Measurements from ENCODE around the gene TRIM66. TPM values are rescaled to one million over a fixed set of nuclear protein-coding genes. Genes with fewer than 3 reads are reported as not detected.

Gene TRIM66, protein sequence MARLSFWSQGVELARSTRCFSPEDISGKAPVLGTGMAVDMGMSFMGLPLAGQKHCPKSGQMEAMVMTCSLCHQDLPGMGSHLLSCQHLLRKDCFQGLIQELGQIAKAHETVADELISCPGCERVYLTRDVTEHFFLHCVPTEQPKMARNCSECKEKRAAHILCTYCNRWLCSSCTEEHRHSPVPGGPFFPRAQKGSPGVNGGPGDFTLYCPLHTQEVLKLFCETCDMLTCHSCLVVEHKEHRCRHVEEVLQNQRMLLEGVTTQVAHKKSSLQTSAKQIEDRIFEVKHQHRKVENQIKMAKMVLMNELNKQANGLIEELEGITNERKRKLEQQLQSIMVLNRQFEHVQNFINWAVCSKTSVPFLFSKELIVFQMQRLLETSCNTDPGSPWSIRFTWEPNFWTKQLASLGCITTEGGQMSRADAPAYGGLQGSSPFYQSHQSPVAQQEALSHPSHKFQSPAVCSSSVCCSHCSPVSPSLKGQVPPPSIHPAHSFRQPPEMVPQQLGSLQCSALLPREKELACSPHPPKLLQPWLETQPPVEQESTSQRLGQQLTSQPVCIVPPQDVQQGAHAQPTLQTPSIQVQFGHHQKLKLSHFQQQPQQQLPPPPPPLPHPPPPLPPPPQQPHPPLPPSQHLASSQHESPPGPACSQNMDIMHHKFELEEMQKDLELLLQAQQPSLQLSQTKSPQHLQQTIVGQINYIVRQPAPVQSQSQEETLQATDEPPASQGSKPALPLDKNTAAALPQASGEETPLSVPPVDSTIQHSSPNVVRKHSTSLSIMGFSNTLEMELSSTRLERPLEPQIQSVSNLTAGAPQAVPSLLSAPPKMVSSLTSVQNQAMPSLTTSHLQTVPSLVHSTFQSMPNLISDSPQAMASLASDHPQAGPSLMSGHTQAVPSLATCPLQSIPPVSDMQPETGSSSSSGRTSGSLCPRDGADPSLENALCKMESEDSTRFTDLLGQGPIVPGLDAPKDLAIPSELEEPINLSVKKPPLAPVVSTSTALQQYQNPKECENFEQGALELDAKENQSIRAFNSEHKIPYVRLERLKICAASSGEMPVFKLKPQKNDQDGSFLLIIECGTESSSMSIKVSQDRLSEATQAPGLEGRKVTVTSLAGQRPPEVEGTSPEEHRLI (N-terminal part only)
- total RNA-seq (2014; rRNA removed; shearing (Covaris generic)) (1.9 and 3.3 TPM in 2 replicates), polyA plus RNA-seq (2016; fragmentation: Nextera tagmentation; extraction: Ambion mirVana) (1.0 and 1.1 TPM in 2 replicates)
- long read RNA-seq, partial matches to known transcripts: 2 of 6 reads
- long read RNA-seq, other reads (novel, unspliced or antisense): 3 of 6 reads

DNA sequence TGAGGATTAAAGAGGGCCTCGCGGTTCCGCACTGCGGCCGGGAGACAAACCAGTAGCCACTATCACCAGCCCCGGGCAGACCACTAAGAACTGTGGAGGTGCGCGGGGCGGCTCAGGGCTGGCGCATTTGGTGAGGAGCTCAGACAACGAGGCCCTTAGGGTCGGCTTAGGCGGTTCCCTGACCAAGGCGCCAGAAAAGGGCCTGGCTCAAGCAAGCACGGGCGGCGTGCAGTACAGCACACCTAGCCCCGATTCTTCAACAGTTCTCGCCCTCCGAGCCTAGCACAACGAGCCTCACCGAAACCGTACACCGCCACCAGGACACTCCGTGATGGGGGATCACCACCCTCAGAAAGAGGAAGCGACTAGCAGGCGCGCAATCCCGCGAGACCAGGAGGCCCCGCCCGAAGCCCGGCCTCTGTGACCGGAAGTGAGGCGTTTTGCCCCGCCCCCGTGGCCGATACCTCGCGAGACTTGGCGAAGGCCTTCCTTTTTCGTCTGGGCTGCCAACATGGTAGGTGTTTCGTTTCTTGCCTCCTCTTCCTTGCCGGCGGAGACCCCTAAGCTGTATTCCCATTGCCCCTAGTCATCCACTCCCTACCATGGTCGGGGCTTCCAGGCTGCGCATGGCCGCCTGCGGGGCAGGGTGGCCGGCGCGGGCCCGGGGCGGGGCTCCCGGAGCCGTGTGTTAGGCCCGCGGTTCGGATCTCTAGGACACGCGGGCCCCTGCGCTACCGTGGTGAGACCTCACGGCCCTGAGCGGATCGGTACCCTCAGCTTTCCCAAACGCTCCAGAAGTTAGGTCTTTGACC lies at the start of gene TRIM66, which contains the start of gene RPL27A:
Gene TRIM66, minus strand, starts transcription at position 363 of the 812 bp plus-strand sequence. CDS start 10,391 bp downstream, outside the sequence.
Gene RPL27A, plus strand, starts transcription at position 490 of the 812 bp plus-strand sequence. Its CDS starts 22 bp downstream, at position 512.
- Histone ChIP-seq H3K27ac (ENCODE audit: low read depth) (peak within 1 kb of the TSS; percentile 99), H2AFZ (0 out of 2 replicates have a peak within 1 kb of the TSS, but pooled peaks have one; percentile 6), H3F3A (replicated peaks; ENCODE audit: low read depth) (peaks cover 42% of the 10 kb centered on the region), H3K79me2 (replicated peaks; ENCODE audit: insufficient read depth) (peaks cover 33% of the 10 kb centered on the region), H3K9me2 (ENCODE audit: insufficient read depth) (peaks cover 8% of the 10 kb centered on the region; the same call in 1 of the 2 replicates), H3K27me3 (ENCODE audit: insufficient read depth) (no peaks in the 10 kb centered on the region), H3K4me2 (peak within 1 kb of the TSS; percentile 100), H3K36me3 (ENCODE audit: insufficient read depth) (peaks cover 29% of the 10 kb centered on the region), H3K4me3 (peak within 1 kb of the TSS; percentile 100), H3K4me1 (ENCODE audit: insufficient read depth) (peaks cover 20% of the 10 kb centered on the region), H4K20me1 (replicated peaks; ENCODE audit: insufficient read depth) (peaks cover 14% of the 10 kb centered on the region)
- Mint-ChIP-seq H3K36me3 (ENCODE audit: low read depth) (peaks cover 69% of the 10 kb centered on the region), H3K27me3 (ENCODE audit: insufficient read depth, low read depth, poor library complexity) (peaks cover 20% of the 10 kb centered on the region), H3K4me3 (peak within 1 kb of the TSS; percentile 91), H3K4me1 (peaks cover 42% of the 10 kb centered on the region), H3K9me3 (no peaks in the 10 kb centered on the region; the same call in 2 of the 3 replicates), H3K27ac (peak within 1 kb of the TSS; percentile 98)
- TF ChIP-seq, protein P1, sequence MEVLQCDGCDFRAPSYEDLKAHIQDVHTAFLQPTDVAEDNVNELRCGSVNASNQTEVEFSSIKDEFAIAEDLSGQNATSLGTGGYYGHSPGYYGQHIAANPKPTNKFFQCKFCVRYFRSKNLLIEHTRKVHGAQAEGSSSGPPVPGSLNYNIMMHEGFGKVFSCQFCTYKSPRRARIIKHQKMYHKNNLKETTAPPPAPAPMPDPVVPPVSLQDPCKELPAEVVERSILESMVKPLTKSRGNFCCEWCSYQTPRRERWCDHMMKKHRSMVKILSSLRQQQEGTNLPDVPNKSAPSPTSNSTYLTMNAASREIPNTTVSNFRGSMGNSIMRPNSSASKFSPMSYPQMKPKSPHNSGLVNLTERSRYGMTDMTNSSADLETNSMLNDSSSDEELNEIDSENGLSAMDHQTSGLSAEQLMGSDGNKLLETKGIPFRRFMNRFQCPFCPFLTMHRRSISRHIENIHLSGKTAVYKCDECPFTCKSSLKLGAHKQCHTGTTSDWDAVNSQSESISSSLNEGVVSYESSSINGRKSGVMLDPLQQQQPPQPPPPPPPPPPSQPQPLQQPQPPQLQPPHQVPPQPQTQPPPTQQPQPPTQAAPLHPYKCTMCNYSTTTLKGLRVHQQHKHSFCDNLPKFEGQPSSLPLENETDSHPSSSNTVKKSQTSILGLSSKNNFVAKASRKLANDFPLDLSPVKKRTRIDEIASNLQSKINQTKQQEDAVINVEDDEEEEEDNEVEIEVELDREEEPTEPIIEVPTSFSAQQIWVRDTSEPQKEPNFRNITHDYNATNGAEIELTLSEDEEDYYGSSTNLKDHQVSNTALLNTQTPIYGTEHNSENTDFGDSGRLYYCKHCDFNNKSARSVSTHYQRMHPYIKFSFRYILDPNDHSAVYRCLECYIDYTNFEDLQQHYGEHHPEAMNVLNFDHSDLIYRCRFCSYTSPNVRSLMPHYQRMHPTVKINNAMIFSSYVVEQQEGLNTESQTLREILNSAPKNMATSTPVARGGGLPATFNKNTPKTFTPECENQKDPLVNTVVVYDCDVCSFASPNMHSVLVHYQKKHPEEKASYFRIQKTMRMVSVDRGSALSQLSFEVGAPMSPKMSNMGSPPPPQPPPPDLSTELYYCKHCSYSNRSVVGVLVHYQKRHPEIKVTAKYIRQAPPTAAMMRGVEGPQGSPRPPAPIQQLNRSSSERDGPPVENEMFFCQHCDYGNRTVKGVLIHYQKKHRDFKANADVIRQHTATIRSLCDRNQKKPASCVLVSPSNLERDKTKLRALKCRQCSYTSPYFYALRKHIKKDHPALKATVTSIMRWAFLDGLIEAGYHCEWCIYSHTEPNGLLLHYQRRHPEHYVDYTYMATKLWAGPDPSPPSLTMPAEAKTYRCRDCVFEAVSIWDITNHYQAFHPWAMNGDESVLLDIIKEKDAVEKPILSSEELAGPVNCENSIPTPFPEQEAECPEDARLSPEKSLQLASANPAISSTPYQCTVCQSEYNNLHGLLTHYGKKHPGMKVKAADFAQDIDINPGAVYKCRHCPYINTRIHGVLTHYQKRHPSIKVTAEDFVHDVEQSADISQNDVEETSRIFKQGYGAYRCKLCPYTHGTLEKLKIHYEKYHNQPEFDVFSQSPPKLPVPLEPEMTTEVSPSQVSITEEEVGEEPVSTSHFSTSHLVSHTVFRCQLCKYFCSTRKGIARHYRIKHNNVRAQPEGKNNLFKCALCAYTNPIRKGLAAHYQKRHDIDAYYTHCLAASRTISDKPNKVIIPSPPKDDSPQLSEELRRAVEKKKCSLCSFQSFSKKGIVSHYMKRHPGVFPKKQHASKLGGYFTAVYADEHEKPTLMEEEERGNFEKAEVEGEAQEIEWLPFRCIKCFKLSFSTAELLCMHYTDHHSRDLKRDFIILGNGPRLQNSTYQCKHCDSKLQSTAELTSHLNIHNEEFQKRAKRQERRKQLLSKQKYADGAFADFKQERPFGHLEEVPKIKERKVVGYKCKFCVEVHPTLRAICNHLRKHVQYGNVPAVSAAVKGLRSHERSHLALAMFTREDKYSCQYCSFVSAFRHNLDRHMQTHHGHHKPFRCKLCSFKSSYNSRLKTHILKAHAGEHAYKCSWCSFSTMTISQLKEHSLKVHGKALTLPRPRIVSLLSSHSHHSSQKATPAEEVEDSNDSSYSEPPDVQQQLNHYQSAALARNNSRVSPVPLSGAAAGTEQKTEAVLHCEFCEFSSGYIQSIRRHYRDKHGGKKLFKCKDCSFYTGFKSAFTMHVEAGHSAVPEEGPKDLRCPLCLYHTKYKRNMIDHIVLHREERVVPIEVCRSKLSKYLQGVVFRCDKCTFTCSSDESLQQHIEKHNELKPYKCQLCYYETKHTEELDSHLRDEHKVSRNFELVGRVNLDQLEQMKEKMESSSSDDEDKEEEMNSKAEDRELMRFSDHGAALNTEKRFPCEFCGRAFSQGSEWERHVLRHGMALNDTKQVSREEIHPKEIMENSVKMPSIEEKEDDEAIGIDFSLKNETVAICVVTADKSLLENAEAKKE (CRISPR knock-in tag; IDR thresholded peaks at IDR 0.05): no peak
- TF ChIP-seq, protein P2, sequence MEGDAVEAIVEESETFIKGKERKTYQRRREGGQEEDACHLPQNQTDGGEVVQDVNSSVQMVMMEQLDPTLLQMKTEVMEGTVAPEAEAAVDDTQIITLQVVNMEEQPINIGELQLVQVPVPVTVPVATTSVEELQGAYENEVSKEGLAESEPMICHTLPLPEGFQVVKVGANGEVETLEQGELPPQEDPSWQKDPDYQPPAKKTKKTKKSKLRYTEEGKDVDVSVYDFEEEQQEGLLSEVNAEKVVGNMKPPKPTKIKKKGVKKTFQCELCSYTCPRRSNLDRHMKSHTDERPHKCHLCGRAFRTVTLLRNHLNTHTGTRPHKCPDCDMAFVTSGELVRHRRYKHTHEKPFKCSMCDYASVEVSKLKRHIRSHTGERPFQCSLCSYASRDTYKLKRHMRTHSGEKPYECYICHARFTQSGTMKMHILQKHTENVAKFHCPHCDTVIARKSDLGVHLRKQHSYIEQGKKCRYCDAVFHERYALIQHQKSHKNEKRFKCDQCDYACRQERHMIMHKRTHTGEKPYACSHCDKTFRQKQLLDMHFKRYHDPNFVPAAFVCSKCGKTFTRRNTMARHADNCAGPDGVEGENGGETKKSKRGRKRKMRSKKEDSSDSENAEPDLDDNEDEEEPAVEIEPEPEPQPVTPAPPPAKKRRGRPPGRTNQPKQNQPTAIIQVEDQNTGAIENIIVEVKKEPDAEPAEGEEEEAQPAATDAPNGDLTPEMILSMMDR (conservative IDR thresholded peaks at IDR 0.05; ENCODE audit: low read depth in 2 of 2): no peak
- TF ChIP-seq CREB1 (CRISPR knock-in tag; IDR thresholded peaks at IDR 0.05; ENCODE audit: low read depth) (peak; percentile 56; the same call in 1 of the 2 replicates), POLR2AphosphoS5 (IDR thresholded peaks at IDR 0.05; ENCODE audit: low read depth) (peak; percentile 100), ZNF114 (CRISPR knock-in tag; IDR thresholded peaks at IDR 0.05) (no peak), EZH2phosphoT487 (IDR thresholded peaks at IDR 0.05; ENCODE audit: unreplicated experiment) (no peak), STAT1 (IDR thresholded peaks at IDR 0.05; ENCODE audit: unreplicated experiment) (no peak), ZNF331 (CRISPR knock-in tag; IDR thresholded peaks at IDR 0.05; ENCODE audit: low read depth) (no peak)
- TF ChIP-seq, protein P3, sequence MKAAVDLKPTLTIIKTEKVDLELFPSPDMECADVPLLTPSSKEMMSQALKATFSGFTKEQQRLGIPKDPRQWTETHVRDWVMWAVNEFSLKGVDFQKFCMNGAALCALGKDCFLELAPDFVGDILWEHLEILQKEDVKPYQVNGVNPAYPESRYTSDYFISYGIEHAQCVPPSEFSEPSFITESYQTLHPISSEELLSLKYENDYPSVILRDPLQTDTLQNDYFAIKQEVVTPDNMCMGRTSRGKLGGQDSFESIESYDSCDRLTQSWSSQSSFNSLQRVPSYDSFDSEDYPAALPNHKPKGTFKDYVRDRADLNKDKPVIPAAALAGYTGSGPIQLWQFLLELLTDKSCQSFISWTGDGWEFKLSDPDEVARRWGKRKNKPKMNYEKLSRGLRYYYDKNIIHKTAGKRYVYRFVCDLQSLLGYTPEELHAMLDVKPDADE (IDR thresholded peaks at IDR 0.05): peak; percentile 67
- ATAC-seq (peak; percentile 94), DNase-seq (ENCODE audit: low spot score) (peak; percentile 99)
